Gastrocnemius medialis (tissue), 4 donors: ENCODE measurements around the gene SOAT1. TPM values are rescaled to one million over a fixed set of nuclear protein-coding genes. Genes with fewer than 3 reads are reported as not detected.

Experiments
- ATAC-seq, 2 donors: fragments of 150-250 bp; one replicate each; pipeline ENCODE4 v1.9.1; 2016
- DNase-seq, 2 donors: peaks; one replicate each; pipeline ENCODE4 v3.0.0-alpha.2; 2019
- H3K27ac ChIP-seq, 4 donors: fragments of 200-600 bp; sonication (generic); 1 replicate in 1 of 4; 2 replicates in 3 of 4; pipeline ENCODE4 v1.5.1; 2016 to 2018; ENCODE audit warnings: mild to moderate bottlenecking in 2 of 4, moderate library complexity in 1 of 4
- H3K27me3 ChIP-seq, 3 donors: fragments of 200-600 bp; sonication (generic) in 2 of 3; 1 replicate in 1 of 3; 2 replicates in 2 of 3; pipeline versions ENCODE4 v1.5.1 to v1.6.0; 2016 to 2019; ENCODE audit warnings: mild to moderate bottlenecking in 1 of 3, moderate library complexity in 1 of 3
- H3K36me3 ChIP-seq, 2 donors: fragments of 200-600 bp; sonication (generic) in 1 of 2; one replicate each; pipeline ENCODE4 v1.5.1; 2017 to 2018
- H3K4me1 ChIP-seq, 2 donors: fragments of 200-600 bp; sonication (generic) in 1 of 2; one replicate each; pipeline ENCODE4 v1.5.1; 2016 to 2017; ENCODE audit warnings: mild to moderate bottlenecking in 2 of 2
- H3K4me3 ChIP-seq, 4 donors: fragments of 200-600 bp; sonication (generic) in 3 of 4; 1 replicate in 1 of 4; 2 replicates in 3 of 4; pipeline ENCODE4 v1.5.1; 2016 to 2019; ENCODE audit warnings: mild to moderate bottlenecking in 2 of 4
- H3K9me3 ChIP-seq, 3 donors: fragments of 200-600 bp; sonication (generic) in 2 of 3; 1 replicate in 1 of 3; 2 replicates in 2 of 3; pipeline ENCODE4 v1.5.1; 2016 to 2019
- POLR2A ChIP-seq, 2 donors: fragments of 450-650 bp; IDR thresholded peaks; one replicate each; pipeline ENCODE4 v1.6.1; 2017; ENCODE audit warnings: antibody characterized with exemption in 2 of 2, mild to moderate bottlenecking in 2 of 2, moderate library complexity in 2 of 2
- in situ Hi-C, 4 donors: fragments of 200-750 bp; cut with MboI; loops; one replicate each; pipeline versions ENCODE4 v1.15.0 to v1.8.0; 2017; ENCODE audit warnings: low sequenced_read_pairs in 4 of 4
- intact Hi-C: fragments of 100-400 bp; cut with DNase I; formaldehyde crosslinking; loops from one replicate; pipeline ENCODE4 v1.15.1; 2023; ENCODE audit warnings: low total_unique reads
- total RNA-seq, 4 donors: library from RNA; depleted of rRNA; stranded (reverse); fragments of >200 nt; gene quantifications; one replicate each; pipeline versions ENCODE4 v1.1.0 to v1.2.3, GENCODE V29; 2016
- TF ChIP-seq, protein P1 (sequence below), 5 experiments: fragments of 450-650 bp in 3 of 5; fragments of 200-600 bp in 2 of 5; sonication (generic) in 2 of 5; IDR thresholded peaks in 4 of 5; conservative IDR thresholded peaks in 1 of 5; 1 replicate in 4 of 5; 2 replicates in 1 of 5; pipeline ENCODE4 v1.5.1; 2016 to 2019; ENCODE audit warnings: antibody characterized with exemption in 5 of 5, mild to moderate bottlenecking in 3 of 5, moderate library complexity in 3 of 5

Gene SOAT1
- total RNA-seq, 4 donors from 2014 or later: 5.2 to 11.7 (median 6.4) TPM

DNA sequence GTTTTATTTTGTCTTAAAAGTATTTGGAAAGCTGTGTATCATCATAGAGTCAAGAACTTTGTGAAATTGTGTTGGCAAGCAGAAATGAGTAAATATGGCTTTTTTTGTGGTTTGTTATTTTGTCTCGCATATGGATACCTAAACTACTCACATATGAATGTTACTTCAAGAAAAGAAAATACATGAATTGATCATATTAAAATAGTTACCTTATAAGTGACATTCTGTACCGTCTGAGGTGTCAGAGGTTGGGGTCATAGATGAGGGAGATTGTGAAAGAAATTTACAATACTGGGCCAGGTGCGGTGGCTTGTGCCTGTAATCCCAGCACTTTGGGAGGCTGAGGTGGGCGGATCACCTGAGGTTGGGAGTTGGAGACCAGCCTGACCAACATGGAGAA, 40.8 kb downstream of the SOAT1 start:
- in situ Hi-C loops: no loop called here
- Histone ChIP-seq H3K36me3 (no peaks in the 10 kb centered on the region), H3K27ac (no peak overlapping the region), H3K9me3 (no peaks in the 10 kb centered on the region), H3K27me3 (no peaks in the 10 kb centered on the region), H3K4me3 (no peak overlapping the region), H3K4me1 (no peaks in the 10 kb centered on the region)
- TF ChIP-seq POLR2A (IDR thresholded peaks at IDR 0.05): no peak
- TF ChIP-seq, protein P1, sequence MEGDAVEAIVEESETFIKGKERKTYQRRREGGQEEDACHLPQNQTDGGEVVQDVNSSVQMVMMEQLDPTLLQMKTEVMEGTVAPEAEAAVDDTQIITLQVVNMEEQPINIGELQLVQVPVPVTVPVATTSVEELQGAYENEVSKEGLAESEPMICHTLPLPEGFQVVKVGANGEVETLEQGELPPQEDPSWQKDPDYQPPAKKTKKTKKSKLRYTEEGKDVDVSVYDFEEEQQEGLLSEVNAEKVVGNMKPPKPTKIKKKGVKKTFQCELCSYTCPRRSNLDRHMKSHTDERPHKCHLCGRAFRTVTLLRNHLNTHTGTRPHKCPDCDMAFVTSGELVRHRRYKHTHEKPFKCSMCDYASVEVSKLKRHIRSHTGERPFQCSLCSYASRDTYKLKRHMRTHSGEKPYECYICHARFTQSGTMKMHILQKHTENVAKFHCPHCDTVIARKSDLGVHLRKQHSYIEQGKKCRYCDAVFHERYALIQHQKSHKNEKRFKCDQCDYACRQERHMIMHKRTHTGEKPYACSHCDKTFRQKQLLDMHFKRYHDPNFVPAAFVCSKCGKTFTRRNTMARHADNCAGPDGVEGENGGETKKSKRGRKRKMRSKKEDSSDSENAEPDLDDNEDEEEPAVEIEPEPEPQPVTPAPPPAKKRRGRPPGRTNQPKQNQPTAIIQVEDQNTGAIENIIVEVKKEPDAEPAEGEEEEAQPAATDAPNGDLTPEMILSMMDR (IDR thresholded peaks at IDR 0.05 in 4 of 5, conservative IDR thresholded peaks at IDR 0.05 in 1 of 5): no peak
- intact Hi-C loops: no loop called here
- ATAC-seq: no peak
- DNase-seq: no peak

GRCh38 chr1:179337288-179337687, 43.7 kb downstream of the SOAT1 start:
- TF ChIP-seq, protein P1 (IDR thresholded peaks at IDR 0.05 in 4 of 5, conservative IDR thresholded peaks at IDR 0.05 in 1 of 5): no peak
- no peak for TF ChIP-seq POLR2A (IDR thresholded peaks at IDR 0.05)
- Histone ChIP-seq H3K27ac (no peak overlapping the region), H3K36me3 (peaks cover 0 to 4% of the 10 kb centered on the region in 2 donors), H3K27me3 (no peaks in the 10 kb centered on the region), H3K4me3 (no peak overlapping the region), H3K9me3 (no peaks in the 10 kb centered on the region), H3K4me1 (no peaks in the 10 kb centered on the region)
- intact Hi-C loops: no loop called here
- no peak for ATAC-seq
- DNase-seq: no peak
- in situ Hi-C loops: no loop called here

GRCh38 chr1:179337942-179338560, 44.5 kb downstream of the SOAT1 start:
- intact Hi-C loops (no loop called here), in situ Hi-C loops (no loop called here)
- TF ChIP-seq, protein P1 (IDR thresholded peaks at IDR 0.05 in 4 of 5, conservative IDR thresholded peaks at IDR 0.05 in 1 of 5): no peak
- TF ChIP-seq POLR2A (IDR thresholded peaks at IDR 0.05): no peak
- Histone ChIP-seq H3K4me1 (no peaks in the 10 kb centered on the region), H3K27me3 (no peaks in the 10 kb centered on the region), H3K4me3 (no peak overlapping the region), H3K9me3 (no peaks in the 10 kb centered on the region), H3K27ac (no peak overlapping the region), H3K36me3 (peaks cover 0 to 12% of the 10 kb centered on the region in 2 donors)
- DNase-seq: no peak
- ATAC-seq: no peak

DNA sequence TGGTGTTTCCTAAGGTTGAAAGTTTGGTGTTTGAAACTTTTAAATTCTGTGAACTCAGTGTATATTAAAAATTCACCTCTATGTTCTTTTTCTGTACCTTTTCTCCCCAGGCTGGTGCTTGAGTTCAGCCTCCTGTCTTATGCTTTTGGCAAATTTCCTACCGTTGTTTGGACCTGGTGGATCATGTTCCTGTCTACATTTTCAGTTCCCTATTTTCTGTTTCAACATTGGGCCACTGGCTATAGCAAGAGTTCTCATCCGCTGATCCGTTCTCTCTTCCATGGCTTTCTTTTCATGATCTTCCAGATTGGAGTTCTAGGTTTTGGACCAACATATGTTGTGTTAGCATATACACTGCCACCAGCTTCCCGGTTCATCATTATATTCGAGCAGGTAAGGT, 47.3 kb downstream of the SOAT1 start:
- Histone ChIP-seq H3K27me3 (no peaks in the 10 kb centered on the region), H3K9me3 (no peaks in the 10 kb centered on the region), H3K36me3 (peaks cover 0 to 33% of the 10 kb centered on the region in 2 donors), H3K4me3 (no peak overlapping the region), H3K4me1 (no peaks in the 10 kb centered on the region), H3K27ac (no peak overlapping the region)
- intact Hi-C loops: no loop called here
- no peak for DNase-seq
- no peak for ATAC-seq
- TF ChIP-seq POLR2A (IDR thresholded peaks at IDR 0.05): no peak
- TF ChIP-seq, protein P1 (IDR thresholded peaks at IDR 0.05 in 4 of 5, conservative IDR thresholded peaks at IDR 0.05 in 1 of 5): no peak
- in situ Hi-C loops: no loop called here
